Thyroid gland (tissue), 4 donors: Measurements from ENCODE around the gene POU6F1.

Source experiments
- CTCF ChIP-seq, 6 experiments: fragments of 200-600 bp in 3 of 6; fragments of 450-650 bp in 3 of 6; sonication (generic) in 3 of 6; IDR thresholded peaks; one replicate each; pipeline ENCODE4 v1.5.1; 2016 to 2019; ENCODE audit warnings: antibody characterized with exemption in 6 of 6, mild to moderate bottlenecking in 2 of 6, inconsistent platforms in 1 of 6, moderate library complexity in 1 of 6
- POLR2A ChIP-seq, 2 donors: fragments of 450-650 bp; IDR thresholded peaks; one replicate each; pipeline ENCODE4 v1.6.1; 2017; ENCODE audit warnings: antibody characterized with exemption in 2 of 2, mild to moderate bottlenecking in 2 of 2, moderate library complexity in 1 of 2

DNA sequence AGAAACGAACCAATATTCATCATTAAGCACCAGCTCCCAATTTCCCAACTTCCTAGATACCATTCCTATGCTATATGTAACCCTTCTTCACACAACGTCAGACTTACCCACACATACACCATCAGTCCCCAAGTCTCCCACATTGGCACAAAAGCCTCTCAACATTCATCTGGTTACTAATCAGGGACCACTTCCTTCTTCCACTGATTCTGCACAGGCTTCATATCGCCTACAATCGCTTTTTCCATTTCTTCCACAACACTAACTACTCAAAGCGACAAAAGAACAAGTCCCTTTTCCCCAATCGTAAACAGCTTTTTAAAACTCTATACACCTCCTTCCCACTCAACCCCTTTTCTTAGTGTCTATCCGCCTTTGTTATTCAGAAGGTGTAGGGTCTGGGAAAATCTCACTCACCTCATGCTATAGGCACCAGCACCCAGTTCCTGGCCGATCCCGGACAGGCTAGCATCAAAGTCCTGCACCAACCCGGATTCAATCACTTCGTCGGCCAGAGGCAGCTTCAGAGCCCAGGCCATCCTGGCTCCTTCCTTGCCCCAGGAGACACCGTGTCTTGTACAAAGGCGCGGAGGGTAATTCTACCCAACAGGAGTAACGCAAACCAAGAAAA is 45.9 kb downstream of the POU6F1 start:
- TF ChIP-seq CTCF (IDR thresholded peaks at IDR 0.05) (no peak), POLR2A (IDR thresholded peaks at IDR 0.05) (no peak)
